GOT3 (cell line): Measurements from ENCODE around the gene LDLRAD4.

ENCODE experiments used
- DNase-seq: peaks from one replicate; lab custom pipeline; 2025; ENCODE audit warnings: mixed read lengths; lab: John Stamatoyannopoulos, UW

The LDLRAD4 gene

DNA sequence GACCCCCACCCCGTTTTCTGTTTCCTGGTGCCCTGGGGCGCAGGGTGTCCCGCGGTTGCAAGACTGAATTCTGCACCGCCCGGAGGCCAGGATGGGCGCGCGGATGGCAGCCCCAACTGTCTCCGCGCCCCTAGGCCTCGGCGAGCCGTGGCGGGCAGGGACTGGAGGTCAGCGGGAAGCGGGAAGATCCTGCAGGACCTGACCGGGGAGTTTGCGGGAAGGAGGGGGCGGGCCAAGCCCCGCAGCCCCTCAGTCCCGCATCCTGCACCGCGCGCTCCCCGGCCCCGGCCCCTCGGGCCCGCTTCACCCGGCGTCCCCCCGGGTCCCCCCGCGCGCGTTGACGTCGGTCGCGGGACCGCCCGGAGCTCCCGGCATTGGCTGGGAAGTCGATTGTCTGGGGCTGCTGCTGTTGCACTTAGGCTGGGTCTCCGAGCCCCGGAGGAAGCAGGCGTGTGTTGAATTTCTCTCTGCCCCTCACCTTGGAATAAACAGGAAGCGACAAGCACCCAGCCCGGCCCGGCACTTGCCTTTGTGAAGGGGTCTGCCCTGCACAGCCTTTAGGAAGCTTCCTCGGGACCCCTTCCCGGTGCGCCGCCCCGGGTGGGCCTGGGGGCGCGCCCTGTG lies at the start of gene LDLRAD4:
LDLRAD4 (plus strand) TSS at position 393 of the 624 bp plus-strand sequence.
- no peak for DNase-seq

DNA sequence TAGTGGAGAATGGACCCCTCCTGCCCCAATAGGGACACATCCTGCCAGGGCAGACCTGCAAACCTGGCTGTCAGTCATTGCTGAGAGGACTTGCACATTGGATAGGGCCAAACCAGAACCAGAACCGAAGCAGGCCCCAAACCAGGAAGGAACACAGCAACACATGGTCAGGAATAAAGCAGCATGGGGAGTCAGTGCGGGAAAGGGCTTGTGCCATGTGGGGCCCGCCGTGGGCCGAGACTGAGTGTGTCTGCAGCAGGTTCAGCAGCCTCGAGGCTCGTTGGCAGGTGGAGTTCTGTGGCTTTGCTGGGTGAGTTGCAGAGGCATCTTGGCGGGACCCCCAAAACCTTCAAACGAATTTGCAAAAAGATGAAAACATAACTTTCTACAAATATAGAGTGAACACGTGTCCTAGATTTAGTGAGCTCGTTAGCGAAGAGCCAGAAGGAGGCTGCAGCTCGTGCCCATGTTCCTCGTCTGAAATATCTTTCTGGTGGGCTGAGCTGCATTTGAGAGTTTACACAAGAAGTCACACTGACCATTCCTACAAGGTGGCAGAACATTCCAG lies 44.9 kb upstream of the LDLRAD4 start:
- no peak for DNase-seq

DNA sequence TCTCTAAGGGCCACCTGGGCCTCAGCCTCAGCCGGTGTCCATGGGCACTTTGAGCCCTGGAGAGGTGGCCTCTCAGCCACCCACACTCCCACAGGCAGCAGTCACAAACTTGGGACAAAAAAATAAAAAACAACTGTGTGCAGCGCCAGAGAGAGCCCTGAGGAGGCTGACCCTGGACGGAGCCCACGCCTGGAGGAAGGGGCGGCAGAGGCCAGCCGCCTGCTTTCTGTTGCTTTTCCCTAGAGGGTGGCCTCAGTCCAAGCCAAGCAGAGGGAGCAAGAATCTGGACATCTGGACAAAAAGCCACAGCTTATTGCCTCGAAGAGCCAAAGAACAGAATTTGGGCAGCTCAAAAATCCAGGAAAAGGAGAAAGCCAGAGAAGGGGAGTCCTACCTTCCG lies 43.3 kb upstream of the LDLRAD4 start:
- no peak for DNase-seq

DNA sequence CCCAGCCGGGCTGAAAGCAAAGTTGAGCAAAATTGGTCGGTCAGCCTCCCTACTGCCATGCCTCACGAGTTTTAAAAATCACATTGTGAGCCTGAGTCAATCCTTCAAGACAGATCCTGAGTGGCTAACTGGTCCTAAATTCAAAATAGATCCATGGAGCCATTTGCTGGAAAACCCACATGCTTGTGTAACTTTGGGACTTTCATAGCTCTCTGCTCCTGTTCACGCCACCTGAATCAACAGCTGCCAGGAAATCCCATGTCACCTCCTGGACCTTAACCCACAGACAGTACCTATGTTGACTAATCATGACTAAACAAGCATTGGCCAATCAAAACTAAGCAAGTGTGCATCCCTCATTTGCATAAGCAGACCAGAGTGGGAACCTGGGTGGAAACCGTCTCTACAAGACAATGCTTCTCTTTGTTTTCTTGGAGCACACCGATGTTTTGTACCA lies 42.8 kb upstream of the LDLRAD4 start:
- no peak for DNase-seq

DNA sequence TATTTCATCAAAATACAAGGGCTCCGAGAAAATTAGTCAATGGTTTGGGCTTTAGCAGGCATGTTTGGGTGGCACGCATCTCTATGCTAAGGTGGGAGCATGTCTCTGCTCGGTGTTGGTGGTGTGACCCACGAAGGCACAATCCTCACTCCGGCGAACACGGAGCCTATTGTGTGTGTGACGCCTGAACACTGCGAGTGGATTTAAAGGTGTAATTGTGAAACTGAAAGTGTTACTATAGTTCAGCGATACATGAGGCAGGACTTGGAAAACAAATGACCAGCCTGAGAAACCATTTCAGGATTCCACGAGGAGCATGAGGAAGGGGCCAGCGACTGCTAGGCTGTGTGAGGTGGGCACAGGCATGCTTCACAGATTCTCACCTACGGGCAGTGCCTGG lies 41.7 kb upstream of the LDLRAD4 start:
- no peak for DNase-seq

DNA sequence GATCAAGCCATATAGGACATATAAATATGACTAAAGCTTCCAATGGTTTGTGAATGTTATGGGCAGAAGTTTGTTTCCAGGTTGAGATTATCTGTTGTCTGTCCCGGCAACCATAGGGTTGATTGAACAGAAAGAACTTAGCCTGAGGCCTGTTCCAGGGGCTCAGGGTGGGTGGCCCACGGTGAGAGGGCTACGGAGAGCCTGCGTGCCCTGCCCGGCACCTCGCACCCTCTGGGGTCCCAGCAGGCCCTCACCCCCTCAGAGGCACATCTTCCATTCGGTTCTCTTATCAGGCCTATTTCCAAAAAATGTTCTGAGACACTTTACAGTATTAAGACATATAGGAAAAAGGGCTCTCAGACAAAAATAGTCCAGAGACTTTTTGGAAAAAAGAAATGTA lies 40.4 kb upstream of the LDLRAD4 start:
- DNase-seq: no peak

DNA sequence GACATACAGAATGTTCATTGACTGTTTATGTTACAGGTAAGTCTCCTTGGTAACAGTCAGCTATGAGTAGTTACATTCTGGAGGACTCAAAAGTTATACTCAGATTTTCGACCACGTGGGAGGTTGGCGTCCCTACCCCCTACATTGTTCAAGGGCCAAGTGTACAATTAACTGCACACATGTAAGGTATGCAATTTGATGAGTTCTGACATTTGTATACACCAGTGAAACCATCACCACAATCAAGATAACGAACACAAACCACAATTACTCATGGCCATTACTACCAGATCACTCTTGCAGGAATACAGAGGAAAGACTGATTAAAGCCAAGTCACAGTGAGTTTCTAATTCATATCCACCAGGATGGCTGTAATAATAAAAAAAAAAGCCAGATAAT lies 39.6 kb upstream of the LDLRAD4 start:
- DNase-seq: no peak

DNA sequence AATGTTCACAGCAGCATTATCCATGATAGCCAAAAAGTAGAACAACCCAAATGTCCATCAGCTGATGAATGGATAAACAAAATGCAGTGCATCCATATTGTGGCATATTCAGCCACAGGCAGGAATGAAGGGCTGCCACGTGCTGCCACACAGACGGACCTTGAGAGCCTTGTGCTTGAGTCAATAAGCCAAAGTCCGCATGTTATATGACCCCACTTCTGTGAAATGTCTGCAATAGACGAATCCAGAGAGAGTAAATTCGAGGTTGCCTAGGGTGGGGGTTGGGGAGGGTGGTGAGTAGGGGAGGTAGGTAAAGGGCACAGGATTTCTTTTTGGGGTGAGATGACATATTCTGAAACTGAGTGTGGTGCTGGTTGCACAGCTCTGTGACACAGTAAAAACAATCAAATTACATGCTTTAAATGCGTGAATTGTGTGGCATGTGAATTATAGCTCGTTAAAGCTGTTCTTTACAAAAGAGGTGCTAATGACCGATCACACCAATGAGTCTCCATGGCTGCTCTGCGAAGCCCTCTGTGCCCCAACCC lies 38.9 kb upstream of the LDLRAD4 start:
- no peak for DNase-seq

DNA sequence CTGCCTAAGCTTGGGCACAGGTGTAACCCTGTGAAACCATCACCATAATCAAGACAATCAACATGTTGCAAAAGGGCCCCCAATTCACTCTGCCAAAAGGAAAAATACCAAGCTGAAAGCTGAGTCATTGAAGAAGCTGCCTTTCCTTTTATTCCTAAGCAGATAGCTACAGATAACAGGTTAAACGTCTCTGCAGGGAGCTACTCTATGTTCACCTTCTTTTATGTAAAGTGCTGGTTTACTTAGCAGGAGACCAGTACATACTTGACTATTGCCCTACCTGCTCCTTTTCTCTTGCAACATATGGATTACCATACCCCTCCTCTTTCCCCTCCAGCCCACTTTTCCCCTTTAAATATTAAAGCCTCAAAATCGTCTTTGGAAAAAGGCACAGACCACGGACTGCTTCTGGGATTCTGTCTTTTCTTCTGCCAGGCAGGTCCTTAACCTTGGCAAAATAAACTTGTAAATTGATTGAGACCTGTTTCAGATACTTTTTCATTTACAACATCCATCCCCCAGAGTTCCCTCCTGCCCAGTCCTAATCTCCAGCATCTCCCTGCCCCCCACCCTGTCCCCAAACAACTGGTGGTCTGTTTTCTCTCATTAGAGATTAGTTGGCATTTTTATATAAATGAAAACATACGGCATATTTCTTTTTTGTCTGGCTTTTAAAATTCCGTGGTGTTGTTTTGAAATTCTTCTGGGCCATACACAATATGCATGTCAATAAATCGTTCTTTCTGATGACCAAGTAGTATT lies 37.8 kb upstream of the LDLRAD4 start:
- no peak for DNase-seq

DNA sequence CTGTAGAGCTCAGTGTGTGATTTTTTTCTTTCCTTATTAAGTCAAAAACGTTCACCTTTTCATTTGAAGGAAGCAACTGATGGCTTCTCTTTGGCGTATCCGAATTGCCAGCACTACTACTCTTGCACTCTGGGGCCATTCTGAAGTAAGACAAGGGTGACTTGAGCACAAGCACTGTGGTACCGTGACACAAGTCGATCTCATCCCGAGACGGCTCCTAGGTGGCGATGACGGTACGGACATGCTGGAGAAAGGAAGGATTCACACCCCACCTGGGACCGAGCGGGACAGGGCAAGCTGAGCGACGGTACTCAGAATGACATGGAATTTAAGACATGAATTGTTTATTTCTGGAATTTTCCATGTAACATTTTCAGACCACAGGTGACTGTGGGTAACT lies 36.8 kb upstream of the LDLRAD4 start:
- DNase-seq: no peak

DNA sequence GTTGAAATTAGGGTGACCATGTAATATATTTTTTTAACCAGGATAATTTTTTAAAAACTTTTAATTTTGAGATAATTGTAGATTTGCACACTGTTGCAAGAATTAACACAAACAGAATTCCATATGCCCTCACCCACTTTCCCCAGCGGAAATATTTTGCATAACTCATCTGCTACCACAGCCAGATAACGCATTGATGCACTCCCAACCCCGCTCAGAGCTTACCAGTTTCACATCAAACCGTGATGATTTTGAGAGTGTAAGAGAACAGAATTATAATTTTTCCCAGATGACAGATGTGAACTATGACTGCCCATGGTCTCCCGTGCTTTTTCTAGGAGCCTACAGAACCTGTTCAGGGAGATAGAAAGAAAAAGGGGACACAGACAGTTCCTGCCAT lies 35.2 kb upstream of the LDLRAD4 start:
- DNase-seq: no peak

DNA sequence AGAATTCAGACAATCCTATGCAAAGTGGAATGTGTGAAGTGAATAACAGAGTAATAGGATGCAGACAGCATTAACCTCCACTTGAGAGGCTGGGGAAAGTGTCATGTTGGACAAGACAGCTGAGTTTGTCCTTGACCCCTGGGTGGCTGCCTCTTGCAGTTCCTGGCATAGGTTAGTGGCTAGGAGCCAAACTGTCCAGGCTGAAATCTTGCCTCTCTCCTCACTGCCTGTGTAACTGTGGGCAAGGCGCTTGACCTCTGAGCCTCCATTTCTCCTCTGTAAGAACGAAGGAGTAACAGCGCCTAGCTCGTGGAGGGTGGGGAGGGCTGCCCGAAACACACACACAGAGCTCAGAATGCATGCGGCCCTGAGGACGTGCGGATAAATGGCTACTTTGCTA lies 34.8 kb upstream of the LDLRAD4 start:
- DNase-seq: no peak

DNA sequence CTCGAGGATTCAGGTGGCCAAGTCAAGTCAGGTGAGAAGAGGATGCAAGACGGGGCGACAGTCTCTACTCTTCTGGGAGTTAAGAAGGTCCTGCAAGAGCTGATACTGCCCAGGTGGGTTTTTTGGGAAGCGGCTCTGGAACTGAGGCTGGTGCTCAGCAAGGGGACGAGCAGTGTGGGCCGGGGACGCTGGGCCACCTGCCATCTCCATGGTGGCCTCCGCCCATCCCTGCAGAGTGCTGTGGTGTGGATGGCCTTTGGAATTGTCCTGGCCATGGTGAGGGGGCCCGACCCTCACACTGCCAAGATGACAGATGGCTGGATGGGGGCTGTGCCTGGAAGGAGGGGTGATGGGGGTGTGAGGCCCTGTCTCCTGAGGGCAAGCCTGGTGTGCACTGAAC lies 34.2 kb upstream of the LDLRAD4 start:
- DNase-seq: no peak

DNA sequence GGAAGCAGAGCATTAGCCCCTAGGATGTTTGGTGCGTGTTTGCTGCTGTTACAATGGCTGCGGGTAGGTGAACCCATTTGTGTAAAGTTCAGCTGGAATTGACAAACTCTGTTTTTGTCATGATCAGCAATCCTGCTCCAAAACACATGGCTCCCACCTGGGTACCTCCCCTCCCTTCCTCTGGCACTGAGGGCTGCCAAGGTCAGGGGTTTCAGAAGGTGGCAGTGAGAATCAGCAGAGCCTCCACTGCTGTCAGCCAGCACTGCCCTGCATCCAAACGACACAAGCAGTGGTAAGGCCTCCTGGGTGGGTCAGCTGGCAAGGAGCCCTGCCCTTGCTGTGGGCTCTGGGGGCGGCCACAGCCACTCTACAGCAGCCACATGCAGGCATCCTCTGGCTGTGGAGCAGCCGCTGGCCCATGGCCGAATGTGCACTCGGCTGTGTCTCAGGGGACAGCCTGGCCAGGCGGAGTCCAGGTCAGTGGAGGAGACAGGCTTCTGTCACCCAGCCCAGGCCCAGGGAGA lies 32.8 kb upstream of the LDLRAD4 start:
- DNase-seq: no peak

DNA sequence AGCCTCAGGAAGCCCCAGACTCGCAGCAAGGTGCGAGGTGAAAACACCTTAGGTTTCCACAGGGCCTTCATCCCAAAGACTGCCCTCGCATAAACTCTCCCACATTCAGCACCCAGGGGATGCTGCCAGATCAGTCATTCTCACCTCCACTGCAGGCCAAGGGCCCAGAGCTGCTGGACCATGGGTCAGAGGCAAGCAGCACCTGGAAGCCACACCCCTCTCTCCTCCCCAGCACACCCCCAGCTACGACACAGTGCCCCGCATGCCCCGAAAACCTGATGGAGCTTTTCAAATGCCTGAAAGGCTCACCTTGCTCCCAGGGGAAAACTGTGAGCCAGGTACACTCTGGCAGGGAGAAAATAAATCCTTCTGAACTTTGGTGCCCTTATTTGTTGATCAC lies 31.9 kb upstream of the LDLRAD4 start:
- DNase-seq: no peak

DNA sequence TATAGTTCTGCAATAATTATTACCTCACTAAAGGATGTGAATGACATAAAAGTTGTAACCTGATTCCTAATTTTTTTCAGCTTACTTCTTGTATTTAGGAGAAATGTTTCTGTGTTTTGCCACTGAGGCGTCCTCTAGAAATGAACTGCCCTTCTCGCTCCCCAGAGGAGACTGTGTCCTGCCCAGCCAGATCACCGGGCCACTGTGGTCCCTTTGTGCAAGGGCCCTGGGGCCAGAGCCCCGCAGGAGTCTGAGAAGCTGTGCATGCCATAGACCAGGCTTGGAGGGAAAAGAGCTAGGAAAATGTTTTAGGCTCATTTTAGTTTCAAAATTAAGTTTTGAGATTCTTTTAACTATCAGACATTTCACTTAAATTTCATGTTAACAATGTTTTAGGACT lies 31.1 kb upstream of the LDLRAD4 start:
- DNase-seq: no peak

DNA sequence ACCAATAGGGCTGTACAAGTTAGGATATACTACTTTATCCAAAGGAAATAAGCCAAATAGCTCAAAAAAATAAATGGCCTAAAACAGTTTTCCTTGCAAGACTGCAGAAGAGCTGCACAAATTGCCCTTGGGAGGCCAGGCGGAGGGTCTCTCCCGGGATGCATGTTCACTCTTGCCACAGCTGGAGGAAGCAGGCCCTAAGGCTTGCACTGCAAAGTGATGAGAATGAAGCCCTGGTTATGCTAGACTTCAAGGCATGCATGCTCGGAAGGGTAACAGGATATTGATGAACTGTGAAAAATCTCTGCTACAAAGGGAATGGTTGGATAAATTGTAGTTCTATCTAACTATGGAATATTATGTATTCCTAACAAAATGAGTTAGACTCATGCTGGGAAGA lies 27.5 kb upstream of the LDLRAD4 start:
- no peak for DNase-seq

DNA sequence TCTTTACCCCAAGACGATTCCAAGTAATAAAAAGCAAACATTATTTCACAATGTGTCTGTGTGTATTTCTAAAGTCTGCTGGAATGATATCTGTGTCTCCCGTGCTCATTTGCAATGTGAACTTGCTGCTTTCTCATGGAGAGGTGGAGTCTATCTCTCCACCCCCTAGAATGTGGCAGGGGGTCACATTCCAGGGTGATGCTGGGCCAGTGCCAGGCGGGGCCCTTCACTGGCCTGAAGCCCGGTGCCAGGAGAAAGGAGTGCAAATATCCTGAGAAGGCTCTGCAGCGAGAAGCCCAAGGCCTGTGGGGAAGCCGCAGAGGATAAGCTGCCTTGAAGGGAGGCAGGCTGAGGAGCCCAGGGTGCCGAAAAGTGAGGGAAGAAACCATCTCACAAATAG lies 26.8 kb upstream of the LDLRAD4 start:
- DNase-seq: no peak

DNA sequence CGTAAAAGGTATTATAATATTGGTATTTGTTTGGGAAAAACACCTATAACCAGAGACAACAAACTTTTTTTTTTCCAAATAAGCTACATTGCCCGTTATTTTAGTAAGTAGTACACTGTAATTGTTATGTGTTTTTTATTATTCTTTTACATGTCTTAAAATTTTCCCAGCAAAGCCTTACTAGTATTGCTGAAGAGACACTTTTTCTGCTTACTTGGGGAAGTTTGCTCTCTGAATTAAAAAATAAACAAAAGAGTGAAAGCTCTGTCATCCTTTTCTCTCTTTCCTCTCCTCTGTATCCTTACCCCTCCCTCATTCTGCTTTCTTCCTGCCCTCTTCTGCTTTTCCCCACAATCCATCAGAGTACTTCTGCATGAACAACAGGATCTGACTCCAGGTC lies 25.6 kb upstream of the LDLRAD4 start:
- DNase-seq: no peak

DNA sequence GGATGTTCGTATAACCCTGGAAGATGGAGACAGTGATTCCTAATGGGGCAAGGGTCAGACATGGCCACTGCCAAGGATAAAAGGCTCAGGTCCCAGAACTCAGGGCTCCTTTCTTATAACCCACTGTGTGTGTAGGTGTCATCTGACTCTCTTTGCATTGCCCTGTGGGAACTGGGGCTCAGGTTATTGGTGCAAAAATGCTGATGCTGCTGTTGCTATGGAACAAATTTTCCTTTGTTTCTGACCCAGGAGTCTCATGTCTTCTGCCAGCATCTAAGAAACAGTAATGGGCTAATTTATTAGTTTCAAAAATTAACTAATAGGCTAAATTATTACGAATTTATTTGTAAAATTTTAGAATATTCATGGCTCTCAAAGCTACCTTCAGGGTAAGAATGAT lies 24.3 kb upstream of the LDLRAD4 start:
- DNase-seq: no peak

DNA sequence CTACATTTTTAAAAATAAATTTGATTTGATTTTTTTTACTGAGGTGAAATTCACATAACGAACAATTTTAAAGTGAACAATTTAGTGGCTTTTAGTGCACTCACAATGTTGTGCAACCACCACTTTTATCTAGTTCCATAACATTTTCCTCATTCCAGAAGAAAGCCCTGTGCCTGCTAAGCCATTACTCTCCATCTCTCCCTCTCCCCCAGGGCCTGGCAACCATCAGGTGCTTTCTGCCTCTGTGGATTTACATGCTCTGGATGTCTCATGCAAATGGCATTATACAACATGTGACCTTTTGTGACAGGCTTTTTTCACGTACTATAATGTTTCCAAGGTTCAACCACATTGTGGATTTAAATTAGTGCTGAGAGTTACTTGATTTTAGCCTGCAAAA lies 19.9 kb upstream of the LDLRAD4 start:
- DNase-seq: no peak

DNA sequence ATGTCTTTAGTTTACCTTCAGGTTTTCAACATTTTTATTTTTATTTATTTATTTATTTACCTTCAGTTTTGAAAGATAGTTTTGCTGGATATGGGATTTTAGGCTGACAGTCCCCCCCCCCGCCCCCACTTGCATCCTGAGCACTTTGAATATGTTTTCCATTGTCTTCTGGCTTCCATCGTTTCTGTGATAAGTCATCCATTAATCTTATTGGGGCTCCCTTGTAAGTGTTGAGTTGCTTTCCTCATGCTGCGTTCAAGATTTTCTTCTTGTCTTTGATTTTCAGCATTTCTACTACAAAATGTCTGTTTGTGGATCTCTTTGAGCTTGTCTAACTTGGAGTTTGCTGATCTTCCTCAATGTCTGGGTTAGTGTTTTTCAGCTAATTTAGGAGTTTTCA lies 19.4 kb upstream of the LDLRAD4 start:
- DNase-seq: no peak

DNA sequence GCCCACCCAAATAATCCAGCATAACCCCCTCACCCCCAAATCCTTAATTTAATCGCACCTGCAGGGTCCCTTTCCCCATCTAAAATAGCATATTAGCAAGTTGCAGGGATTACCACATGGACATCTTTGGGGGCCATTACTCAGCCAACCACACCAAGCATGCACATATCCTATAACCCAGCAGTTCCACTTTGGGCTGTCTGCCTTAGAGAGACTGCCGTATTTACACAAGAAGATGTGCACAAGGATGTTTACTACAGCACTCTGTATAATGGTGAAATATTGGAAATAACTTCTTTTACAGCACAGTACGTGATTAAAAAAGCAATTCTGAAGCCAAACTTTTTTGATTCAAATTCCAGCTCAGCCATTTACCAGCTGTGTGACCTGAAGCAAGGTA lies 17.3 kb upstream of the LDLRAD4 start:
- DNase-seq: no peak
